GM19324 (cell line): ENCODE measurements around the gene NCR3LG1.

Source experiments
- ATAC-seq: cut with Tn5 transposase; IDR thresholded peaks from one replicate; pipeline ENCODE4 v1.9.1; 2021; ENCODE audit warnings: mild to moderate bottlenecking, moderate library complexity; ENCODE audit not compliant: unreplicated experiment, low FRiP score

NCR3LG1 gene, protein sequence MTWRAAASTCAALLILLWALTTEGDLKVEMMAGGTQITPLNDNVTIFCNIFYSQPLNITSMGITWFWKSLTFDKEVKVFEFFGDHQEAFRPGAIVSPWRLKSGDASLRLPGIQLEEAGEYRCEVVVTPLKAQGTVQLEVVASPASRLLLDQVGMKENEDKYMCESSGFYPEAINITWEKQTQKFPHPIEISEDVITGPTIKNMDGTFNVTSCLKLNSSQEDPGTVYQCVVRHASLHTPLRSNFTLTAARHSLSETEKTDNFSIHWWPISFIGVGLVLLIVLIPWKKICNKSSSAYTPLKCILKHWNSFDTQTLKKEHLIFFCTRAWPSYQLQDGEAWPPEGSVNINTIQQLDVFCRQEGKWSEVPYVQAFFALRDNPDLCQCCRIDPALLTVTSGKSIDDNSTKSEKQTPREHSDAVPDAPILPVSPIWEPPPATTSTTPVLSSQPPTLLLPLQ

DNA sequence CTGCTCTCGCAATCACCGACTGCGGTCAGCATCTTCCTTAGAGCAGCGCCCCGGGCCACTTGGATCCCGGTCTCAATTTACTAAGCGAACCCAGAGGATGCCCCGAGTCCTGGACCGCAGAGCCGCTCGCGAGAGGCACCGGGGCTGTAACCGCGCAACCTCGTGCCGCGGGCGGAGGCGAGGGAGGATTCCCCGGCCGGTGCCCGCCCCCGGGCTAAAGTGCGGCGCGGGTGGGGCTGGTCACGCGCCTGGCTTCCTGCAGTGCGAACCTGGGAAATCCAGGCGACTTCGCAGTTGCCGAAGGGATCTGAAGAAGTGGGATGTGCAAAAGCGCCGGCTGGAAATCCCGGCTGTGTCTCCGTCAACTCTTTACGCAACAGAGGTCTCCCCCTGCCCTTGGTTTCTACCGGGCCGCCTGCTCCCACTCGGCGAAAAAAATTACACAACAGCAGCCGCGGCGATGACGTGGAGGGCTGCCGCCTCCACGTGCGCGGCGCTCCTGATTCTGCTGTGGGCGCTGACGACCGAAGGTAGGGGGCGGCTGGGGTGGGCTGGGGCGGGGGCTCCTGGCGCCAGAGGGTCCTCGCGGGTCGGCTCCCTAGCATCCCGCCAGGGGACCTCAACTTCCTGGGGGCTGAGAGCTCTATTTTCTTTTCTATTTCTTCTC lies at the start of gene NCR3LG1:
TSS of gene NCR3LG1 (plus strand) at position 291 of the 667 bp plus-strand sequence. CDS start at position 461, 170 bp downstream.
- no peak for ATAC-seq

- no peak for ATAC-seq
These were observed 38.0 kb upstream of the NCR3LG1 start for GRCh38 chr11:17313349-17314231.

DNA sequence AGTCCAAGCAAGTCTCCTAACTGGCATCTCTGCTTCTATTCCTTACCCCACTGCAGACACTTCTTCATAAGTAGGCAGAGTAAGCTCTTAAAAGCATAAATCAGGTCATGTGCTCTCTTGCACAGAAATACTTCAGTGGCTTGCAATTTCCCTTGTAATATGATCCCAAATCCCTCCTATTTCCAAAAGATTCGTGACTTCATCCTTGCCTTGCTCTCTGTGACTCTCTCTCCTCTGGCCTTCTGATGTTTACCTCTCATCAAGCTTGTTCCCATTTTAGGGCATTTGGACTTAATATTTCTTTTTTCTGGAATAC lies 37.4 kb upstream of the NCR3LG1 start:
- no peak for ATAC-seq

- no peak for ATAC-seq
These were observed 36.6 kb upstream of the NCR3LG1 start for GRCh38 chr11:17314904-17315426.

GRCh38 chr11:17328871-17329494 lies 22.6 kb upstream of the NCR3LG1 start:
- ATAC-seq, result no peak

DNA sequence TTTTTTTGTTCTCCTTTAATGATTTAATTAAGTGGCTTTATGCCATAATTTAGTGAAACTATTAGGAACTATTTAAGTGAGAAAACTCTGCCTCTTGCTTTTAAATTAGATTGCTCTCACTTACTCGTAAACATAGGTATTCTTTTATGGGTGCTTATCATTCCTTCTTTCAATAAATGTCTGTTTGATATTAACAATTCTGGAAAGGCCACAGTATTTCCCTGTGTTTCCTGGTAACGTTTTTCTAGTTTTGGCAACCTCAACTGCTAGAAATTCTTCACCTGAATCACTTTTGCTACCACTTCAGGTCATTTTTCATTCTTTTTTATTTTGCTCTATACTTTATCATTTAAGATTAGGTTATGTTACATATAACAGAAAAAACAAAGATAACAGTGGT lies 19.9 kb upstream of the NCR3LG1 start:
- no peak for ATAC-seq

GRCh38 chr11:17333799-17334586 lies 17.6 kb upstream of the NCR3LG1 start:
- no peak for ATAC-seq

- no peak for ATAC-seq
These were observed 8.3 kb upstream of the NCR3LG1 start for GRCh38 chr11:17343257-17343656.

- ATAC-seq, result no peak
These were observed 7.7 kb upstream of the NCR3LG1 start for GRCh38 chr11:17343907-17344306.

DNA sequence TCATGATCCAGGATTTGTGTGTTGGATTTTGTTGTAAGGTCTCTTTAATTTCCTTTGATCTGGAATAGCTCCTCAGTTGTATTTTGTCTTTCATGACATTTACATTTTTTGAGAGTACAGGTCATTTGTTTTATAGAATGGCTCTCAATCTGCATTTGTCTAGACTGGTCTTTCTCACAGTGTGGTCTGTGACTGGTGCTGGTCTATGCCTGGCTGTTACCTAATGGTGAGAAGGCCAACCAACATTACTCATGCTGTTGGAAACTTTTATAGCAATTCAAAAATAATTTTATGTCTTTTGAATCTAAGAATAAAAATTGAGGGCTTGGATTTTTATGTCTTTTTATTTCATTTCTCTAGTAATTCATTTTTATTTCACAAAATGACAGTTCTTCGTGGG lies 3.9 kb upstream of the NCR3LG1 start:
- no peak for ATAC-seq

- no peak for ATAC-seq
These were observed 987 bp upstream of the NCR3LG1 start for GRCh38 chr11:17350455-17351171.

DNA sequence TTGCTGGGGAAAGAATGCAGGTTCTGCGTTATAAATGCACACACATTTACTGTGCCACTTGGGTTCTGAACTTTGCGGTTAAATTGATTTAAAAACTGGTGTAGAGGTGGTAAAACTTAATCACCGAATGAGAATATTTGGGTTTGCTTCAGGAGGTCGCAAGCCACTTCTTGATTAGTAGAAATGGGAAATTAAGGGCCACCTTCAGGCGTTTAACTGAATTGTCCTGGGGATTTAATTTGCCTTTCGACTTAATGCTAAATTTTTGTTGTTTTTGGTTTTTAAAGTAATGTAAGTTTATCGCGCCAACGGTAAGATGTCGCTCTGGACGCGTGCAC lies 459 bp upstream of the NCR3LG1 start:
- ATAC-seq, result no peak

- no peak for ATAC-seq
These were observed 1.6 kb downstream of the NCR3LG1 start for GRCh38 chr11:17352950-17353820.

GRCh38 chr11:17353821-17354600 lies 2.4 kb downstream of the NCR3LG1 start:
- ATAC-seq, result no peak

GRCh38 chr11:17354601-17354991 lies 3.0 kb downstream of the NCR3LG1 start:
- no peak for ATAC-seq

DNA sequence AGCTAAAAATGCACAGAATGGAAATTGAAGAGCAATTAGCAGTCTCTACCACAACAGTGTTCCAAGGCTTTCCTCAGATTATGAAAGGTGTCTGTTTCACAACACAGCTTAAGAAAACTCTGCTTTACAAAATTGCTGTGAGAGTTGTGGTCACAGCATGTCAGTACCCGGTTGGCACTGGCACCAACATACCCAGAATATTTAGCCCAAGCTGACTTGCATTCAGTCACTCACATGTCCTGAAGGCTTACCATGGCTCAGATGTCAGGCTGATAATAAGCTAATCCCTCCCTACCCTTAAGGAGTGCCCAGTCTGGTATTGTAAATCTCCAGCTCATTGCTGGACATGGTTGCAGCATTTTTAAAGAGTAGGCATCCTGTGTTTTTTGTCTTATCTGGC lies 14.9 kb downstream of the NCR3LG1 start:
- no peak for ATAC-seq

DNA sequence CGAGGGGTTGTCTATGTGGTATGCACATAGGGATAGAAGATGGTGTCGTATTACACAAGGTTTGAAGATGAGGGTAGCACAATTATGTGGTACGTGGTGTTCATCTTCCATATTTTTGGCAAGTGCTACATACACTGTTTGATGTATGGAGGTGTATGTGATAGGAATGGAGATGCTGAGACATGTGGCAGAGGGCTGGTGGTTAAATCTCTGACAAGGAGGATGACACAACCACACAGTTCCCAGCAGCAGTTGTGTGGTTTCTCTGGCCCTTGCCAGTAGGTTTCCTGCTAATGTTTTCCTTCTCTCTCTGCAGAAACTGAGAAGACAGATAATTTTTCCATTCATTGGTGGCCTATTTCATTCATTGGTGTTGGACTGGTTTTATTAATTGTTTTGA lies 17.0 kb downstream of the NCR3LG1 start:
- no peak for ATAC-seq
